SH-SY5Y (cell line): ENCODE data around the gene GCNT2.

Experiments
- GATA2 ChIP-seq: IDR thresholded peaks from 2 replicates; pipeline ENCODE4 v1.6.1; 2011; ENCODE audit warnings: mild to moderate bottlenecking, low read depth, low read length
- GATA3 ChIP-seq: IDR thresholded peaks from 2 replicates; pipeline ENCODE4 v1.6.1; 2011; ENCODE audit warnings: low read depth, mild to moderate bottlenecking, low read length, moderate library complexity

- TF ChIP-seq GATA2 (no peak), GATA3 (no peak)
Observed at GRCh38 chr6:10589429-10589727, 68.2 kb downstream of the GCNT2 start.
